IPS-20b (cell line): Measurements from ENCODE around the gene TCF23.
"Not testable (repeated sequence)": the region's sequence is repeated elsewhere in the genome, so short reads cannot be mapped to it uniquely, and the experiment has no call there.

Experiments used
- H3K27ac ChIP-seq: one replicate; pipeline ENCODE4 v1.5.1; 2013; ENCODE audit warnings: low read length
- H3K27me3 ChIP-seq: 2 replicates; pipeline ENCODE4 v1.6.1; 2013; ENCODE audit warnings: mild to moderate bottlenecking, low read length, inconsistent platforms; ENCODE audit not compliant: insufficient read depth
- H3K36me3 ChIP-seq: 2 replicates; pipeline ENCODE4 v1.6.1; 2013; ENCODE audit warnings: low read depth, mild to moderate bottlenecking, inconsistent platforms, low read length, moderate library complexity; ENCODE audit not compliant: insufficient read depth
- H3K4me1 ChIP-seq: 2 replicates; pipeline ENCODE4 v1.6.1; 2013; ENCODE audit warnings: mild to moderate bottlenecking, control low read depth, inconsistent platforms, low read length, moderate library complexity; ENCODE audit not compliant: insufficient read depth
- H3K4me3 ChIP-seq: 2 replicates; pipeline ENCODE4 v1.5.1; 2013; ENCODE audit warnings: mild to moderate bottlenecking, low read length, inconsistent platforms
- H3K9ac ChIP-seq: 2 replicates; pipeline ENCODE4 v1.6.1; 2013; ENCODE audit warnings: low read depth, mild to moderate bottlenecking, inconsistent platforms, low read length, moderate library complexity
- H3K9me3 ChIP-seq: 2 replicates; pipeline ENCODE4 v1.6.1; 2013; ENCODE audit warnings: mild to moderate bottlenecking, low read depth, low read length, inconsistent platforms; ENCODE audit not compliant: insufficient read depth

TCF23 gene

DNA sequence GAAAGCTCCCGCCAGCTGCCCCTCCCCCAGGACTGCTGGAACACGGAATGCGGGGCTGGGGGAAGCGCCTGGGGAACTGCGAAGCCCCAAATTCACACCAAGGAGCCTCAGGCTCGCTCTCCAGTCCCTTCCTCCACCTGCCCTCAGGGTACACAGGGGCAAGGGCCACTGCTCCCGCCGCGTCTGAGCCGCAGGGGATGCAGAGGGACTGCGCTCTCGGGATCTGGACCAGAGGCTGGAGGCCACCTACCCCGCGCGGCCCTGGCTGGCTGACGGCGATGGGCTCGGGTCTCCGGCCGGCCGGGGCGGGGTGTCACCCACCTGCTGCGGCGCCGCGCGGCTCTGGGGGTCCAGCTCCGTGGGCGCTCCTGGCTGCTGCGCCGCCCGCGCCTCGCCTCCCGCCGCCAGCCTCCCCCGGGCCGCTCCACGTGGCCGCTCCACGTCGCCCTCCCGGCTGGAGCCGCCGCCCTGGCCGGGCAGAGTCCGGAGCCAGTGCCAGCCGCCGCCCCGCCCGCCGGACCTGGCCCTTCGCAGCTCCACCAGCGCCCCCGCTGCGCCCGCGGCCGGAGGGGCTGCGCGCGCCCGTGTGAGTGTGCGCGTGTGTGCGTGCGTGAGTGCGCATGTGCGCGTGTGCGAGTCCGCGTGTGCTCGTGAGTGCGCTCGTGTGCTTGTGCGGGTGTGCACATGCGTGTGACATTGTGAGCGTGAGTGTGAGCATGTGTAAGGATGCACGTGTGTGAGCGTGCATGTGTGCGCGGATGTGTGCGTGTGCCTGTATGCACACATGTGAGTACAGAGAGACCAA is 30.1 kb upstream of the TCF23 start, which contains the start of gene CGREF1:
CGREF1 (minus strand) TSS at position 604 of the 805 bp plus-strand sequence. CDS start 14,762 bp downstream, outside the sequence.
- no peaks in the 10 kb centered on the region for H3K36me3 ChIP-seq
- no peaks in the 10 kb centered on the region; the same call in 1 of the 2 replicates for H3K9me3 ChIP-seq
- H3K9ac ChIP-seq, result peak within 1 kb of the TSS; percentile 30; the same call in 1 of the 2 replicates
- H3K4me1 ChIP-seq, result no peaks in the 10 kb centered on the region; the same call in 1 of the 2 replicates
- peak within 1 kb of the TSS; percentile 72 for H3K4me3 ChIP-seq
- no peak within 1 kb of the TSS for H3K27ac ChIP-seq
- H3K27me3 ChIP-seq, result peaks cover 76% of the 10 kb centered on the region

DNA sequence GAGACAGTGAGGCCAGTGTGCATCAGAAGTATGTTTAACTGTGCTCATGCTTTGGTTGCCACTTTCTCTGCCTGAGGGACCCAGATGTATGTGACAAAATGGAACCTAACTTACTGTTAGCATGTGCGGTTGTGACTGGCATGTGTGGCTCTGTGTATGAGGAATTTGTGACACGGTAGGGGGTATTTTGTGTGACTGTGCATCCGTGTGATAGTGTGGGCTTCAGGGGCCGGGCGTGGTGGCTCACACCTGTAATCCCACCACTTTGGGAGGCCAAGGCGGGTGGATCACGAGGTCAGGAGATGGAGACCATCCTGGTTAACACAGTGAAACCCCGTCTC is 29.5 kb upstream of the TCF23 start:
- H3K27me3 ChIP-seq, result peaks cover 80% of the 10 kb centered on the region
- H3K9ac ChIP-seq, result peak overlapping the region; percentile 30; the same call in 1 of the 2 replicates
- H3K4me3 ChIP-seq, result peak overlapping the region; percentile 72
- H3K36me3 ChIP-seq, H3K27ac ChIP-seq, H3K4me1 ChIP-seq, H3K9me3 ChIP-seq: not testable (repeated sequence)

DNA sequence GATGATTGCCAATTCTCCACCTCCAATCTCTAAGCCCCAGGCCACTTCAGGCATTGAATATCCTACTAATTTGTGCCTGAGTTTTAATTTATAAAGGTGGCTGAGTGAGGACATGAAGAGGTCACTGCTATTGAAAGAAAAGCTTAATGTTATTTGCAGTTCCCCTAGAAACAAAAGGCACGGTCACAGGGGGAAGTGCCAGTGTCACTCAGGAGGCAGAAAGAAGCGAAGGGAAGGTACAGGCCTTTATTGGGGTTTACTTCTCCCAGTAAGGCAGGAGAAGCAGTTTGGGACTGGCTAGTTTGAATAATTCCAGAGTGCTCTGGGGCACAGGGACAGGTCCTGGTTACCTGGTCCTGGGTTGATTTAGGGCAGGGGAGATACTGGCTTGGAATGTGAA is 26.9 kb upstream of the TCF23 start:
- peaks cover 78% of the 10 kb centered on the region for H3K27me3 ChIP-seq
- H3K4me3 ChIP-seq, result no peak overlapping the region
- no peak overlapping the region for H3K9ac ChIP-seq
- no peaks in the 10 kb centered on the region for H3K36me3 ChIP-seq
- H3K4me1 ChIP-seq, result no peaks in the 10 kb centered on the region; the same call in 1 of the 2 replicates
- no peak overlapping the region for H3K27ac ChIP-seq
- H3K9me3 ChIP-seq, result no peaks in the 10 kb centered on the region; the same call in 1 of the 2 replicates

DNA sequence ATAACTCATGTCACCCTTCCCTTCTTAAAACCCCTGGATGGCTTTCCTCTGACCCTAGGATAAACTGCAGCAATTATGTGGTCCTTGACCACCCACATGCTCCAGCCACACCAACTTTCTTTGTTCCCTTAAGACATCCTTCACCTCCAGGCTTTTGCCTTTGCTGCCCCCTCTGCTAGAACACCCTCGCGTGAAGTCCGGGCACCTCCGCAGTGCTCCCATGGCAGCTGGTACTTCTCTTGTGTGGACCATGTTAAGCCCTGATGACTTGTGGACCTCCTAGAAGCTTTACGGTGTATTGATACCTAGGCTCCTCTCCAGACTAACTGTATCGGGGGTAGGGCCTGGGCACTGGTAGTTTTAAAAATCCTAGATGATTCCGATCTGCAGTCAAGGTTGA is 26.0 kb upstream of the TCF23 start:
- H3K9ac ChIP-seq, result no peak overlapping the region
- H3K36me3 ChIP-seq, result no peaks in the 10 kb centered on the region
- H3K4me3 ChIP-seq, result no peak overlapping the region
- no peak overlapping the region for H3K27ac ChIP-seq
- H3K4me1 ChIP-seq, result no peaks in the 10 kb centered on the region; the same call in 1 of the 2 replicates
- no peaks in the 10 kb centered on the region; the same call in 1 of the 2 replicates for H3K9me3 ChIP-seq
- H3K27me3 ChIP-seq, result peaks cover 69% of the 10 kb centered on the region

DNA sequence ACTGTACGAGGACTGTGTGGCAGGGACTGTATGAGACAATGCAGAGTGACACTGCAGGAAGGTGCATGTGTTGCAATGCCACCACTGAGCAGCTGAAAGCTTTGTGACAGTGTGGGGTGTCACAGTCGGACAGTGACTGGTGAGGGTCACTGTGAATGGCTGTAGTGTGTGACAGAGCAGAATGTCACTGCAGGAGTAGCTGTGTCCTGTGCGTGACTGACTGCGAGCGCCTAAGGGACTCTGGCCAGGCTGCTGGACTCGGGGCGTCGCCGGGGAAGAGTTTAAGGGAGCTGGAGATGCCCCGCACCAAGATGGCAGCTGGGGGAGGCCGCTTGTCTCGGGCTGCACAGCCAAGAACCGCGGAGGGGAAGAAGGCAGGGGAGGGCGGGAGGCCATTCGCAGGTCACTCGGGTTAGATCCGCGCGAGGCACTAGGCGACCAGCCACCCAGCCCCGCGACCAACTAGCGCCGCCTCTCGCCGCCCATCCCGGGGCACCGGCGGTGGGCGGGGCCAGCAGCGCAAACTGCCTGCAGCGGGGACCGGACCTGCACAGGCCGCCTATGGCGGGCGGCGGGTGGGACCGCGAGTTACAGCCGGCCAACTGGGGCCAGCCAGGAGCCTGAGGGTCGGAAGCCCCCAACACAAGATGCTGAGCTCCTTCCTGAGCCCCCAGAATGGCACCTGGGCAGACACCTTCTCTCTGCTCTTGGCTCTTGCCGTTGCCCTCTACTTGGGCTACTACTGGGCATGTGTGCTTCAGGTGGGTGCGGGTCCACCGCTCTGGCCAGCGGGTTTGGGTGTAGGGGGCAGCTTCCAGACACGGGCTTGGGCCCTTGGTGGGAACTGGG is 25.3 kb upstream of the TCF23 start, which contains the start of gene ABHD1:
ABHD1 (plus strand) TSS at position 514 of the 849 bp plus-strand sequence; CDS start at position 648, 134 bp downstream.
- Histone ChIP-seq H3K4me1 (no peaks in the 10 kb centered on the region; the same call in 1 of the 2 replicates), H3K9me3 (no peaks in the 10 kb centered on the region; the same call in 1 of the 2 replicates), H3K4me3 (peak within 1 kb of the TSS; percentile 74), H3K27me3 (peaks cover 62% of the 10 kb centered on the region), H3K9ac (peak within 1 kb of the TSS; percentile 58; the same call in 1 of the 2 replicates), H3K27ac (no peak within 1 kb of the TSS), H3K36me3 (no peaks in the 10 kb centered on the region)

DNA sequence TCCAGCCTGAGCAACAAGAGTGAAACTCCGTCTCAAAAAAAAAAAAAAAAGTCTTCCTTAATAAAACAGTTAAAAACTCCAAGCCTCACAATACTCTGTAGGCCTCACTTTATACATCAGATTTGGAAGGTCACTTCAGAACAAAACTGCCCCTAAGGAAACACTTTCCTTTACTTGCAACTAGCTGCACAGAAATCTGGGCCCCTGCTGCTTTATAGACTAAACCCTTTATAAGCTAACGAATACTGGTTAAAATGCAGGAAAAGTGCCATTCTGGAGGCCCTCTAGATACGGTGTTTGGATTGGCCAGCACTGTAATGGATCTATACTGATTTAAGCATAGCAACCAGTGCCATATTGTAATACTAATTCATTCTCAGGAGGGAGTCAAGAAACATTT is 23.7 kb upstream of the TCF23 start:
- H3K27me3 ChIP-seq, result peaks cover 47% of the 10 kb centered on the region
- H3K27ac ChIP-seq, result no peak overlapping the region
- no peak overlapping the region for H3K9ac ChIP-seq
- peaks cover 6% of the 10 kb centered on the region; the same call in 1 of the 2 replicates for H3K36me3 ChIP-seq
- no peaks in the 10 kb centered on the region for H3K4me1 ChIP-seq
- H3K4me3 ChIP-seq, result no peak overlapping the region
- H3K9me3 ChIP-seq, result no peaks in the 10 kb centered on the region; the same call in 1 of the 2 replicates

DNA sequence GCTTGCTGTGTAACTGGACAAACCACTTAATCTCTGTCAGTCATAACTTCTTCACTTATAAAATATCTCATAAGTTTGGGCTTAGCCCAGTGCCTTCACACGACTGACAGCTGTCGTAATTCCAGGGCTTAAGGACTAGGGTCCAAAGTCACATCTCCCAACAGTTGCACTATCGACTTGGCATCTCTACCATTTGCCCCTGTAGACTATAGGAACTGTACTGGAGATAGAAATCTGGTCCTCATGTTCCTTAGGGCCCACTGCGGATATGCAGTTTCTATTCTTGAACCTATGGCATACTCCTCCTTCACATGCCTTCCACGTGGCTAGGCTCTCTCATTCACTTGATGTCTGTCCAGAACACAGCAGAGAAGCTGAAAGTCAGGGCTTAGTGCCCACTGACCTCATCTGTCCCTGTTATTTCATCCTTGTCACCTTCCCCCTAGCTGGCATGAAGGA is 22.5 kb upstream of the TCF23 start:
- H3K27ac ChIP-seq, result no peak overlapping the region

DNA sequence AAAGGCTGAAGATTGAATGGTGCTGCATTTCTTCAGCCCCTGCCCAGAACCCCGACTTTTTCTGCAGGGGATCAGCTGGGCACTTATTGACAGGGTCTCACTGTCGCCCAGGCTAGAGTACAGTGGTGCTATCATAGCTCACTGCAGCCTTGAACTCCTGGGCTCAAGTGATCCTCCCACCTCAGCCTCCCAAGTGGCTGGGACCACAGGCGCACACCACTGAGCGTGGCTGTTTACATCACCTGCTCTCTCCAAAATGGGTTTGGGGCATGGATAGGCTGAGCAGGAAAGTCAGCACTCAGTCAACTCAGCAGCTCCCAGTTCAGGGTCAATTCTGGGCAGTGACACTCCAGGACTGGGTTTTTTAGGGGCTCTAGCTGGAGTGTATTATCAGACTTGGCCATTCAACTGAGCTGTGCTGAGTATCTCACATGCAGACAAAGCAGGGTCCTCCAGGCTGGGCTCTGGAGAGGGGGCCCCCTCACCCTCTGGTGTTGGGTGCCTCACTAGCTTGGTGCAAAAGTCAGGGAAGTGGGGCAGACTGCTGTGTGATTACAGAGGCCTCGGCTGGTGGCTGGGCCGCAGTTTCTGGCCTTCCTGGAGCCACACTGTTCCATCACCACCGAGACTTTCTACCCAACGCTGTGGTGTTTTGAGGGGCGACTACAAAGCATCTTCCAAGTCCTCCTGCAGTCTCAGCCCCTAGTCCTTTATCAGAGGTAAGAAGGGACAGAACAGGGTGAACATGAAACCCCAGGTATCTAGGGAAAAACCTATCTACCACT is 20.7 kb upstream of the TCF23 start:
- Histone ChIP-seq H3K36me3 (peaks cover 36% of the 10 kb centered on the region), H3K27me3 (peaks cover 17% of the 10 kb centered on the region)

More for the DNA sequence above, 22.5 kb upstream of the TCF23 start:
- Histone ChIP-seq H3K4me1 (no peaks in the 10 kb centered on the region), H3K9me3 (no peaks in the 10 kb centered on the region), H3K9ac (no peak overlapping the region), H3K36me3 (peaks cover 18% of the 10 kb centered on the region), H3K4me3 (no peak overlapping the region), H3K27me3 (peaks cover 35% of the 10 kb centered on the region)

DNA sequence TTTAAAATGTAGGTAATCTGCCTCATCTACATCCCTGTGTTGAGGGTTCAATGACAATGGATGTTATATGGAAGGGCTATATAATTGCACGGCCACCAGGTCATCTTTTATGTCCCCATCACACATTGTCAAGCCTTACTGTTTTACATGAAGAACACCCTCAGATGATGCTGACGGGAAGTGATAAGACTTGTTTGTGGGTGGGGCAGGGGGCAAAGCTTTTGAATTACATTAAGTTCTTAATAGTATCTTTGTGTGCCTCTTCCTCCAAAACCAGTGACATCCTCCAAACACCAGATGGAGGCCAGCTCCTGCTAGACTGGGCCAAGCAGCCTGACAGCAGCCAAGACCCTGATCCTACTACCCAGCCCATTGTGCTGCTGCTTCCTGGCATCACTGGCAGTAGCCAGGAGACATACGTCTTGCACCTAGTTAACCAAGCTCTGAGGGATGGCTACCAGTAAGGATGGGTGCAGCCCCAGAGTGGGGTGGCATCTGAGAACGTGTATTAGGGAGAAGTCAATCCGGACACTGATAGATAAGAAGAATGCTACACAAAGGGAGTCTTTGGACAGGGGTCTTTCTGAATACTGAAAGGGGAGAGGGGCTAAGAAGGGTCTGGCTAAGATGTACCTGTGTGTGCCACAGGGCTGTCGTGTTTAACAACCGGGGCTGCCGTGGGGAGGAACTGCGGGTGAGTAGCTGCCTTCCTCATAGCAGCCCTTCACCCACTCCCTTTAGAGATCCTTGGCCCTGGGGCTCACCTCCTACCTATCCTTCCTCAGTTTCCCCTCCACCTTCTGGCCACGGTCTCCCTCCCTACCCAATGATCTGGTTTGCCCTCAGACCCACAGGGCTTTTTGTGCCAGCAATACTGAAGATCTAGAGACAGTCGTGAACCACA is 19.9 kb upstream of the TCF23 start:
- Histone ChIP-seq H3K27ac (no peak overlapping the region), H3K9ac (no peak overlapping the region), H3K36me3 (peaks cover 36% of the 10 kb centered on the region), H3K4me3 (no peak overlapping the region), H3K9me3 (no peaks in the 10 kb centered on the region), H3K4me1 (peaks cover 8% of the 10 kb centered on the region), H3K27me3 (peaks cover 10% of the 10 kb centered on the region)

More for the DNA sequence above, 20.7 kb upstream of the TCF23 start:
- Histone ChIP-seq H3K27ac (no peak overlapping the region), H3K9me3 (no peaks in the 10 kb centered on the region), H3K9ac (no peak overlapping the region), H3K4me3 (no peak overlapping the region), H3K4me1 (peaks cover 2% of the 10 kb centered on the region)

DNA sequence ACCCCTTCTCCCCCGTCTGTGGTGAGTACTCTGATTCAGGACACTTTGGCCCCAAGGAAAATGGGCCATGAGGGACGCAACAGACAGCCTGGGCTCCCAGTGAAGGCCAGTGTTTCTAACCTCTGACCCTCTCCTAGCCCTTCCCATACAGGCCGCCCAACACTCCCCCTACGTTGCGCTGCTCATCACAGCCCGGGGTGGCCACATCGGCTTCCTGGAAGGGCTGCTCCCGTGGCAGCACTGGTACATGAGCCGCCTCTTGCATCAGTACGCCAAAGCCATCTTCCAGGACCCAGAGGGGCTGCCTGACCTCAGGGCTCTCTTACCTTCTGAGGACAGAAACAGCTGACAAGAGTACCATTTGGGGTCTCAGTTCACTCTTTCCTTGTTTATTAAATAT is 18.4 kb upstream of the TCF23 start:
- H3K4me1 ChIP-seq, result peaks cover 8% of the 10 kb centered on the region
- H3K9ac ChIP-seq, result no peak overlapping the region
- no peaks in the 10 kb centered on the region for H3K9me3 ChIP-seq
- no peak overlapping the region for H3K4me3 ChIP-seq
- H3K36me3 ChIP-seq, result peaks cover 36% of the 10 kb centered on the region
- H3K27me3 ChIP-seq, result no peaks in the 10 kb centered on the region
- no peak overlapping the region for H3K27ac ChIP-seq
